DND-41 (cell line): ENCODE measurements around the gene PXK.

Source experiments
- ATAC-seq: fragments of 200-7000 bp; cut with Tn5 transposase; 3 replicates; pipeline ENCODE4 v1.9.1; 2021; ENCODE audit warnings: low read depth; ENCODE audit not compliant: insufficient read depth
- DNase-seq: peaks from one replicate; pipeline ENCODE4 v3.0.0-alpha.2; 2020
- H2AFZ ChIP-seq: 2 replicates; pipeline ENCODE4 v1.6.0; 2012; ENCODE audit warnings: low read depth, low read length
- H3K27ac ChIP-seq: 2 replicates; pipeline ENCODE4 v1.5.1; 2012; ENCODE audit warnings: low read length, inconsistent platforms
- H3K27me3 ChIP-seq: fragments of 200-600 bp; sonication (generic); 2 replicates; pipeline ENCODE4 v1.6.0; 2012; ENCODE audit warnings: low read length, mild to moderate bottlenecking, inconsistent platforms; ENCODE audit not compliant: insufficient read depth, poor library complexity
- H3K36me3 ChIP-seq: 2 replicates; pipeline ENCODE4 v1.5.1; 2012; ENCODE audit warnings: low read length, inconsistent platforms; ENCODE audit not compliant: insufficient read depth
- H3K4me1 ChIP-seq: 2 replicates; pipeline ENCODE4 v1.5.1; 2012; ENCODE audit warnings: mild to moderate bottlenecking, low read length; ENCODE audit not compliant: insufficient read depth
- H3K4me2 ChIP-seq: 2 replicates; pipeline ENCODE4 v1.6.0; 2012; ENCODE audit warnings: mild to moderate bottlenecking, moderate library complexity, low read length, inconsistent platforms; ENCODE audit not compliant: insufficient read depth
- H3K4me3 ChIP-seq, 2 experiments: fragments of 200-600 bp in 1 of 2; shearing (Covaris generic) in 1 of 2; 2 replicates each; pipeline ENCODE4 v1.5.1; 2012 to 2016; ENCODE audit warnings: inconsistent platforms in 2 of 2, low read length in 2 of 2, mild to moderate bottlenecking in 2 of 2, low read depth in 1 of 2, moderate library complexity in 1 of 2
- H3K79me2 ChIP-seq: 2 replicates; pipeline ENCODE4 v1.6.0; 2012; ENCODE audit warnings: low read length, inconsistent platforms; ENCODE audit not compliant: insufficient read depth
- H3K9ac ChIP-seq: 2 replicates; pipeline ENCODE4 v1.6.0; 2012; ENCODE audit warnings: low read depth, mild to moderate bottlenecking, inconsistent platforms, low read length, moderate library complexity
- H3K9me3 ChIP-seq: 2 replicates; pipeline ENCODE4 v1.5.1; 2012; ENCODE audit warnings: low read length, moderate library complexity, mild to moderate bottlenecking, inconsistent platforms; ENCODE audit not compliant: insufficient read depth, severe bottlenecking
- H4K20me1 ChIP-seq: 2 replicates; pipeline ENCODE4 v1.6.0; 2012; ENCODE audit warnings: low read length; ENCODE audit not compliant: insufficient read depth
- CTCF ChIP-seq: IDR thresholded peaks from 2 replicates; pipeline ENCODE4 v1.5.1; 2012; ENCODE audit warnings: borderline replicate concordance, low read length, moderate library complexity, mild to moderate bottlenecking; ENCODE audit not compliant: poor library complexity, severe bottlenecking; ENCODE audit errors: extremely low read depth
- EZH2 ChIP-seq: IDR thresholded peaks from 3 replicates; pipeline ENCODE4 v1.6.1; 2012; ENCODE audit warnings: borderline replicate concordance, low read depth, mild to moderate bottlenecking, moderate library complexity, low read length, inconsistent platforms; ENCODE audit not compliant: severe bottlenecking

Gene PXK

GRCh38 chr3:58425782-58426181, 93.1 kb downstream of the PXK start:
- Histone ChIP-seq H3K79me2 (no peaks in the 10 kb centered on the region), H3K4me2 (no peak overlapping the region), H4K20me1 (peaks cover 3% of the 10 kb centered on the region; the same call in 1 of the 2 replicates), H3K9ac (no peak overlapping the region), H2AFZ (no peak overlapping the region), H3K27ac (no peak overlapping the region), H3K36me3 (peaks cover 99% of the 10 kb centered on the region), H3K9me3 (no peaks in the 10 kb centered on the region), H3K4me3 (no peak overlapping the region), H3K4me1 (no peaks in the 10 kb centered on the region; the same call in 1 of the 2 replicates), H3K27me3 (no peaks in the 10 kb centered on the region)
- TF ChIP-seq CTCF (no peak), EZH2 (no peak)
- DNase-seq (no peak), ATAC-seq (no peak)

GRCh38 chr3:58427661-58428361, 95.1 kb downstream of the PXK start:
- no peaks in the 10 kb centered on the region; the same call in 1 of the 2 replicates for H4K20me1 ChIP-seq
- H3K79me2 ChIP-seq: peaks cover 16% of the 10 kb centered on the region
- H3K27ac ChIP-seq: no peak overlapping the region
- H2AFZ ChIP-seq: no peak overlapping the region
- H3K9ac ChIP-seq: no peak overlapping the region
- no peak for TF ChIP-seq CTCF
- no peak for TF ChIP-seq EZH2
- H3K27me3 ChIP-seq: no peaks in the 10 kb centered on the region
- H3K4me1 ChIP-seq: peaks cover 9% of the 10 kb centered on the region
- ATAC-seq (no peak), DNase-seq (no peak)
- no peak overlapping the region for H3K4me3 ChIP-seq
- no peaks in the 10 kb centered on the region for H3K9me3 ChIP-seq
- peaks cover 92% of the 10 kb centered on the region for H3K36me3 ChIP-seq
- H3K4me2 ChIP-seq: no peak overlapping the region

GRCh38 chr3:58429657-58430056, 97.0 kb downstream of the PXK start:
- H3K9me3 ChIP-seq: no peaks in the 10 kb centered on the region
- H3K36me3 ChIP-seq: peaks cover 74% of the 10 kb centered on the region
- H3K4me1 ChIP-seq: peaks cover 21% of the 10 kb centered on the region
- TF ChIP-seq CTCF (no peak), EZH2 (no peak)
- H3K27ac ChIP-seq: no peak overlapping the region
- ATAC-seq (no peak), DNase-seq (no peak)
- H2AFZ ChIP-seq: no peak overlapping the region
- no peaks in the 10 kb centered on the region; the same call in 1 of the 2 replicates for H4K20me1 ChIP-seq
- H3K79me2 ChIP-seq: peaks cover 24% of the 10 kb centered on the region
- H3K4me3 ChIP-seq: no peak overlapping the region
- H3K4me2 ChIP-seq: no peak overlapping the region
- H3K27me3 ChIP-seq: no peaks in the 10 kb centered on the region
- H3K9ac ChIP-seq: no peak overlapping the region
